HepG2 (cell line): Measurements from ENCODE around the gene ZFP36L2. TPM values are rescaled to one million over a fixed set of nuclear protein-coding genes. Genes with fewer than 3 reads are reported as not detected.

Experiments used
- EEA1 ChIP-seq: sonication (generic); formaldehyde crosslinking; IDR thresholded peaks from 2 replicates; pipeline ENCODE4 v1.5.1; 2020; ENCODE audit warnings: mild to moderate bottlenecking, missing genetic modification reagents, borderline replicate concordance
- ERF ChIP-seq: IDR thresholded peaks from 2 replicates; pipeline ENCODE4 v1.6.1; 2018; ENCODE audit warnings: missing biosample characterization, missing genetic modification reagents
- MEIS1 ChIP-seq: sonication (generic); formaldehyde crosslinking; IDR thresholded peaks from 2 replicates; pipeline ENCODE4 v1.9.0; 2021; ENCODE audit warnings: mild to moderate bottlenecking, missing genetic modification reagents, moderate library complexity, borderline replicate concordance
- NKX3-1 ChIP-seq: sonication (generic); formaldehyde crosslinking; IDR thresholded peaks from 2 replicates; pipeline ENCODE4 v1.5.0; 2020; ENCODE audit warnings: missing genetic modification reagents
- NR3C1 ChIP-seq: sonication (generic); formaldehyde crosslinking; IDR thresholded peaks from 2 replicates; pipeline ENCODE4 v1.4.0; 2020; ENCODE audit warnings: missing genetic modification reagents
- SALL1 ChIP-seq: sonication (generic); formaldehyde crosslinking; IDR thresholded peaks from 2 replicates; pipeline ENCODE4 v1.8.0; 2022; ENCODE audit warnings: mild to moderate bottlenecking, missing genetic modification reagents
- SP1 ChIP-seq, 2 experiments: fragments of 450-650 bp in 1 of 2; sonication (generic) in 1 of 2; formaldehyde crosslinking in 1 of 2; IDR thresholded peaks; 2 replicates each; pipeline versions ENCODE4 v1.4.0 to v1.6.1; 2016 to 2020; ENCODE audit warnings: missing genetic modification reagents in 1 of 2
- TEAD3 ChIP-seq: optimal IDR thresholded peaks from 2 replicates; pipeline ENCODE3; 2016; ENCODE audit warnings: borderline replicate concordance
- ZBTB1 ChIP-seq: sonication (generic); formaldehyde crosslinking; IDR thresholded peaks from 2 replicates; pipeline ENCODE4 v1.4.0; 2020; ENCODE audit warnings: missing genetic modification reagents, borderline replicate concordance
- ZNF235 ChIP-seq: sonication (generic); formaldehyde crosslinking; IDR thresholded peaks from 2 replicates; pipeline ENCODE4 v1.8.1; 2023; ENCODE audit warnings: mild to moderate bottlenecking, missing genetic modification reagents, borderline replicate concordance
- ZNF383 ChIP-seq: sonication (generic); formaldehyde crosslinking; IDR thresholded peaks from 2 replicates; pipeline ENCODE4 v1.4.0; 2020; ENCODE audit warnings: missing genetic modification reagents, mild to moderate bottlenecking, borderline replicate concordance
- ZNF746 ChIP-seq: sonication (generic); formaldehyde crosslinking; IDR thresholded peaks from 2 replicates; pipeline ENCODE4 v1.8.0; 2022; ENCODE audit warnings: mild to moderate bottlenecking, missing genetic modification reagents
- ZNF777 ChIP-seq: sonication (generic); formaldehyde crosslinking; IDR thresholded peaks from 2 replicates; pipeline ENCODE4 v1.4.0; 2020; ENCODE audit warnings: missing genetic modification reagents
- ZNF891 ChIP-seq: sonication (generic); formaldehyde crosslinking; IDR thresholded peaks from 2 replicates; pipeline ENCODE4 v1.5.0; 2020; ENCODE audit warnings: mild to moderate bottlenecking, missing genetic modification reagents
- polyA plus RNA-seq, 8 experiments: library from polyadenylated mRNA; depleted of rRNA in 3 of 8; stranded (reverse) in 7 of 8; unstranded in 1 of 8; fragments of >200 nt; fragmentation: Illumina TruSeq in 4 of 8; extraction: Trizol in 4 of 8; gene quantifications; 2 replicates each; pipeline versions ENCODE4 v1.2.1 to v1.2.3, GENCODE V29; 2011 to 2016; ENCODE audit warnings: low read depth in 4 of 8, missing spikeins in 1 of 8, mixed read lengths in 1 of 8; ENCODE audit not compliant: insufficient read depth in 1 of 8
- total RNA-seq, 5 experiments: library from RNA; depleted of rRNA; stranded (reverse); fragments of >200 nt; fragmentation: Illumina TruSeq; extraction: Trizol; gene quantifications; 2 replicates each; pipeline ENCODE4 v1.2.3, GENCODE V29; 2016; ENCODE audit warnings: low read depth in 1 of 5
- TF ChIP-seq, protein P1 (sequence below): sonication (generic); formaldehyde crosslinking; IDR thresholded peaks from 2 replicates; pipeline ENCODE4 v1.4.0; 2020; ENCODE audit warnings: mild to moderate bottlenecking, missing genetic modification reagents
- TF ChIP-seq, protein P2 (sequence below): IDR thresholded peaks from 2 replicates; pipeline ENCODE4 v1.6.1; 2016; ENCODE audit warnings: missing compliant biosample characterization, missing genetic modification reagents, borderline replicate concordance
- TF ChIP-seq, protein P3 (sequence below): sonication (generic); formaldehyde crosslinking; IDR thresholded peaks from 2 replicates; pipeline ENCODE4 v1.9.0; 2021; ENCODE audit warnings: missing genetic modification reagents, borderline replicate concordance
- TF ChIP-seq, protein P4 (sequence below): sonication (generic); formaldehyde crosslinking; IDR thresholded peaks from 2 replicates; pipeline ENCODE4 v1.5.1; 2020; ENCODE audit warnings: missing genetic modification reagents, mild to moderate bottlenecking, borderline replicate concordance
- TF ChIP-seq, protein P5 (sequence below): sonication (generic); formaldehyde crosslinking; IDR thresholded peaks from 2 replicates; pipeline ENCODE4 v1.4.0; 2020; ENCODE audit warnings: missing genetic modification reagents, borderline replicate concordance
- TF ChIP-seq, protein P6 (sequence below): sonication (generic); formaldehyde crosslinking; IDR thresholded peaks from 2 replicates; pipeline ENCODE4 v1.5.0; 2020; ENCODE audit warnings: missing genetic modification reagents

The ZFP36L2 gene
- total and polyA plus RNA-seq, 2 of the 13 experiments (the other 11 are each of a cell fraction or from before 2014, with no cell fraction given): 11.2 to 21.8 TPM

DNA sequence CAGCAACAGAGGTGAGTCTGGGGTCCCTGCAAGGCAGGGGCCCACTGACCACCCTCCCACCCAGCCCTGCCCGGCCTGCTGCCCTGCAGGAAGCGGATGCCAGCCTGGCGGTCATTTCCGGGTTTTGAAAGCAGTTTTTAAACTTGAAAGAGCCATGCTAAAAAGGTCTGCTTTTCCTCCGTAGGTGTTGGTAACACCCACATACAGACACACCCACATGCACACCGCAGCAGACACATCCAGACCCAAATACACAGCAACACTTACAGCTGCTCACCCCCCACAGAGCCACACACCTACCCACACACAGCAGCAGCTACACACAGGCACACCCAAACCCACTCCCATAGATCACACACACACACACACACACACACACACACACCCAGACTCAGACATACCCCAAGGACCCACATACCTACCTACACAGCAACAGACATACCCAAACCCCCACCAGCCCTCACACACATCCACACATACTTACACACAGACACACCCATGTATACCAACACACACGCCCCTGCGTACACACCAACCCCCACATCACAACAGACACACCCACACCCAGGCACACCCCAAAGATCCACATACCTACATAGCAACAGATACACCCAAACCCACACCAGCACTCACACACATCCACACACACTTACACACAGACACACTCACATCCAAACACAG lies 7.6 kb downstream of the ZFP36L2 start (continued):
- TF ChIP-seq SALL1 (CRISPR knock-in tag) (no peak), ZBTB1 (no peak), ZNF383 (no peak), NKX3-1 (CRISPR knock-in tag) (no peak), ZNF891 (CRISPR knock-in tag) (no peak), EEA1 (CRISPR knock-in tag) (no peak), ZNF235 (CRISPR knock-in tag) (no peak), ZNF777 (0 out of 2 replicates have a peak, but pooled peaks have one; percentile 24), ERF (CRISPR knock-in tag) (no peak), ZNF746 (no peak), SP1 (IDR thresholded peaks at IDR 0.05) (0 out of 2 replicates have a peak, but pooled peaks have one; percentile 3), SP1 (CRISPR knock-in tag; IDR thresholded peaks at IDR 0.05) (no peak), TEAD3 (CRISPR knock-in tag) (no peak), MEIS1 (no peak), NR3C1 (CRISPR knock-in tag) (no peak)
- TF ChIP-seq, protein P1, sequence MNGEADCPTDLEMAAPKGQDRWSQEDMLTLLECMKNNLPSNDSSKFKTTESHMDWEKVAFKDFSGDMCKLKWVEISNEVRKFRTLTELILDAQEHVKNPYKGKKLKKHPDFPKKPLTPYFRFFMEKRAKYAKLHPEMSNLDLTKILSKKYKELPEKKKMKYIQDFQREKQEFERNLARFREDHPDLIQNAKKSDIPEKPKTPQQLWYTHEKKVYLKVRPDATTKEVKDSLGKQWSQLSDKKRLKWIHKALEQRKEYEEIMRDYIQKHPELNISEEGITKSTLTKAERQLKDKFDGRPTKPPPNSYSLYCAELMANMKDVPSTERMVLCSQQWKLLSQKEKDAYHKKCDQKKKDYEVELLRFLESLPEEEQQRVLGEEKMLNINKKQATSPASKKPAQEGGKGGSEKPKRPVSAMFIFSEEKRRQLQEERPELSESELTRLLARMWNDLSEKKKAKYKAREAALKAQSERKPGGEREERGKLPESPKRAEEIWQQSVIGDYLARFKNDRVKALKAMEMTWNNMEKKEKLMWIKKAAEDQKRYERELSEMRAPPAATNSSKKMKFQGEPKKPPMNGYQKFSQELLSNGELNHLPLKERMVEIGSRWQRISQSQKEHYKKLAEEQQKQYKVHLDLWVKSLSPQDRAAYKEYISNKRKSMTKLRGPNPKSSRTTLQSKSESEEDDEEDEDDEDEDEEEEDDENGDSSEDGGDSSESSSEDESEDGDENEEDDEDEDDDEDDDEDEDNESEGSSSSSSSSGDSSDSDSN (CRISPR knock-in tag): no peak; the same call in 1 of the 2 replicates
- TF ChIP-seq, protein P2, sequence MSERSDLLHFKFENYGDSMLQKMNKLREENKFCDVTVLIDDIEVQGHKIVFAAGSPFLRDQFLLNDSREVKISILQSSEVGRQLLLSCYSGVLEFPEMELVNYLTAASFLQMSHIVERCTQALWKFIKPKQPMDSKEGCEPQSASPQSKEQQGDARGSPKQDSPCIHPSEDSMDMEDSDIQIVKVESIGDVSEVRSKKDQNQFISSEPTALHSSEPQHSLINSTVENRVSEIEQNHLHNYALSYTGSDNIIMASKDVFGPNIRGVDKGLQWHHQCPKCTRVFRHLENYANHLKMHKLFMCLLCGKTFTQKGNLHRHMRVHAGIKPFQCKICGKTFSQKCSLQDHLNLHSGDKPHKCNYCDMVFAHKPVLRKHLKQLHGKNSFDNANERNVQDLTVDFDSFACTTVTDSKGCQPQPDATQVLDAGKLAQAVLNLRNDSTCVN (CRISPR knock-in tag): no peak
- TF ChIP-seq, protein P3, sequence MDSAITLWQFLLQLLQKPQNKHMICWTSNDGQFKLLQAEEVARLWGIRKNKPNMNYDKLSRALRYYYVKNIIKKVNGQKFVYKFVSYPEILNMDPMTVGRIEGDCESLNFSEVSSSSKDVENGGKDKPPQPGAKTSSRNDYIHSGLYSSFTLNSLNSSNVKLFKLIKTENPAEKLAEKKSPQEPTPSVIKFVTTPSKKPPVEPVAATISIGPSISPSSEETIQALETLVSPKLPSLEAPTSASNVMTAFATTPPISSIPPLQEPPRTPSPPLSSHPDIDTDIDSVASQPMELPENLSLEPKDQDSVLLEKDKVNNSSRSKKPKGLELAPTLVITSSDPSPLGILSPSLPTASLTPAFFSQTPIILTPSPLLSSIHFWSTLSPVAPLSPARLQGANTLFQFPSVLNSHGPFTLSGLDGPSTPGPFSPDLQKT: no peak
- TF ChIP-seq, protein P4, sequence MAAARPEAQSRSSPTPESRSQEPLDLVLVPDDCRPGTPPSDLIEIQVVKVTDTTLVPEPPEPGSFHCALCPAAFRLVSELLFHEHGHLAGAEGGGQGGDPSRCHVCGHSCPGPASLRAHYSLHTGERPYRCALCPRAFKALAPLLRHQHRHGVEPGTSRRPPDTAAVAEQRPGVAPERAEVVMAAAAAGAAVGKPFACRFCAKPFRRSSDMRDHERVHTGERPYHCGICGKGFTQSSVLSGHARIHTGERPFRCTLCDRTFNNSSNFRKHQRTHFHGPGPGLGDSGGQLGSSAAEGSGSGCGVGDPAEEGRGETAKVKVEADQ (CRISPR knock-in tag): no peak
- TF ChIP-seq, protein P5, sequence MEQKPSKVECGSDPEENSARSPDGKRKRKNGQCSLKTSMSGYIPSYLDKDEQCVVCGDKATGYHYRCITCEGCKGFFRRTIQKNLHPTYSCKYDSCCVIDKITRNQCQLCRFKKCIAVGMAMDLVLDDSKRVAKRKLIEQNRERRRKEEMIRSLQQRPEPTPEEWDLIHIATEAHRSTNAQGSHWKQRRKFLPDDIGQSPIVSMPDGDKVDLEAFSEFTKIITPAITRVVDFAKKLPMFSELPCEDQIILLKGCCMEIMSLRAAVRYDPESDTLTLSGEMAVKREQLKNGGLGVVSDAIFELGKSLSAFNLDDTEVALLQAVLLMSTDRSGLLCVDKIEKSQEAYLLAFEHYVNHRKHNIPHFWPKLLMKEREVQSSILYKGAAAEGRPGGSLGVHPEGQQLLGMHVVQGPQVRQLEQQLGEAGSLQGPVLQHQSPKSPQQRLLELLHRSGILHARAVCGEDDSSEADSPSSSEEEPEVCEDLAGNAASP (CRISPR knock-in tag): peak; percentile 14; the same call in 1 of the 2 replicates
- TF ChIP-seq, protein P6, sequence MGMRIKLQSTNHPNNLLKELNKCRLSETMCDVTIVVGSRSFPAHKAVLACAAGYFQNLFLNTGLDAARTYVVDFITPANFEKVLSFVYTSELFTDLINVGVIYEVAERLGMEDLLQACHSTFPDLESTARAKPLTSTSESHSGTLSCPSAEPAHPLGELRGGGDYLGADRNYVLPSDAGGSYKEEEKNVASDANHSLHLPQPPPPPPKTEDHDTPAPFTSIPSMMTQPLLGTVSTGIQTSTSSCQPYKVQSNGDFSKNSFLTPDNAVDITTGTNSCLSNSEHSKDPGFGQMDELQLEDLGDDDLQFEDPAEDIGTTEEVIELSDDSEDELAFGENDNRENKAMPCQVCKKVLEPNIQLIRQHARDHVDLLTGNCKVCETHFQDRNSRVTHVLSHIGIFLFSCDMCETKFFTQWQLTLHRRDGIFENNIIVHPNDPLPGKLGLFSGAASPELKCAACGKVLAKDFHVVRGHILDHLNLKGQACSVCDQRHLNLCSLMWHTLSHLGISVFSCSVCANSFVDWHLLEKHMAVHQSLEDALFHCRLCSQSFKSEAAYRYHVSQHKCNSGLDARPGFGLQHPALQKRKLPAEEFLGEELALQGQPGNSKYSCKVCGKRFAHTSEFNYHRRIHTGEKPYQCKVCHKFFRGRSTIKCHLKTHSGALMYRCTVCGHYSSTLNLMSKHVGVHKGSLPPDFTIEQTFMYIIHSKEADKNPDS (CRISPR knock-in tag): peak; percentile 90; the same call in 1 of the 2 replicates
